GM12875 (cell line): Measurements from ENCODE around the gene DARS1.
A peak's percentile ranks its signal among the peaks of the same experiment; 100 is the strongest.

Source experiments
- H3K4me3 ChIP-seq: one replicate; pipeline ENCODE4 v1.5.1; 2011; ENCODE audit warnings: low read depth, low read length, control low read depth
- CTCF ChIP-seq: IDR thresholded peaks from 2 replicates; pipeline ENCODE4 v1.5.1; 2011; ENCODE audit warnings: low read depth, mild to moderate bottlenecking, control low read depth, inconsistent platforms, low read length, moderate library complexity, borderline replicate concordance; ENCODE audit not compliant: insufficient read depth

The DARS1 gene

DNA sequence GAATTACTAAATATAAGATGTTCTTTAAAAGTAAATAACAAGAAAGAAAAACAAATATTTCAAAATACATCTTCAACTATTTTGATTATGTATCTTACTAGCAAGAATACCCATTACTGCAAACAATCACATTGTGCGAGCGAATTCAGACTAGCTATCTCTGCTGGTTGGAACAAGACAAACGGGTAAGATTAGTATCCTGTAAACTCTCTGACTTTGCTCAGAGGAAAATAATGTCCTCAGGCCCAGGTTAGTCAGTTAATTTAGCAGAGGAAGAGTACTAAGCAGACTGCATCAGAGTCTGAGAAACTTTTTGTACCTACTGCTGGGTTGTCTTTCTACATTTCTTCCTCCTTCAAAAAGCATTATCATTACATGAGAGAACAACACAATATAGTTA lies 58.8 kb downstream of the DARS1 start:
- H3K4me3 ChIP-seq, result no peak overlapping the region
- TF ChIP-seq CTCF, result no peak

- no peak for TF ChIP-seq CTCF
- no peak overlapping the region for H3K4me3 ChIP-seq
Observed at GRCh38 chr2:135925571-135925970, 59.9 kb downstream of the DARS1 start.

- no peak overlapping the region for H3K4me3 ChIP-seq
- no peak for TF ChIP-seq CTCF
Observed at GRCh38 chr2:135916207-135916606, 69.2 kb downstream of the DARS1 start.

GRCh38 chr2:135914485-135914884 lies 70.9 kb downstream of the DARS1 start:
- TF ChIP-seq CTCF, result no peak
- no peak overlapping the region for H3K4me3 ChIP-seq

- H3K4me3 ChIP-seq, result no peak overlapping the region
- TF ChIP-seq CTCF, result peak; percentile 44; the same call in 1 of the 2 replicates
Observed at GRCh38 chr2:135913727-135914365, 71.6 kb downstream of the DARS1 start.

GRCh38 chr2:135909976-135910375 lies 75.5 kb downstream of the DARS1 start:
- H3K4me3 ChIP-seq, result no peak overlapping the region
- TF ChIP-seq CTCF, result no peak

DNA sequence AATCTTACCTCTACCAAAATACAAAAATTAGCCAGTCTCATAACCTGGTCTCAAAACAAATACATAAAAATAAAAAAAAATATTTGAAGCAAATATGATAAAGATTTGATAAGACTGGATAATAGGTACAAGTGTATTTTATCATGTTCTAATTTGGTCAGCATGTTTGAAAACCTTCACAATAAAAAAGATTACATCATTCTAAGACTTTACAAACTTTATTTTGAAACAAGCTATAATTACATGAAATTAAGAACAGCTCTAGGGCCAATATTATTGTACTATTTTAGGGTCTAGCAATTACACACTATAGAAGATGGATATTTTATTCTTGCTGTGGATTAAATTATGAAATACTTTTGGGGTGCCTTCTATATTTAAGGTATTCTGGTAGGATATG lies 79.7 kb downstream of the DARS1 start:
- H3K4me3 ChIP-seq, result no peak overlapping the region
- no peak for TF ChIP-seq CTCF
